ENCODE results near the gene ELN.

The ELN gene

DNA sequence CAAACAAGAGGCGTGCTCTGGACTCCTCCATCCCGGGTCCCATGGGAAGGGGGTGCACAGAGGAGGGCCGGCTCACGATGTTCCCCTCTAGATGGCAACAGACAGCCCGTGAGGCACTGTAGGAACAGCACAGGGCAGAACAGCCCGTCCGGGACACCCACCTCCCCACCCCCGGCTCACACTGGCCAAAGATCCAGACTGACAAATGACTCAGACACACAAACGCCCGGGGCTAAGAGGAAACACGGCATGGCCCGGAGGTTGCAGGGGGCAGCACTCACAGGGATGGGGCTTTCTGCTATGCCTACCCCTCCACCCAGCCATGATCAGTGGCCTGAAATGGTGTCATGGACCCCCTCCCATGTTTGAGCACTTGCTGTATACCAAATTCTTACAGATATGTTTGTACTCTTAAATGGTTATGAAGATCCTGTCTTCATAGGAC is 4.9 kb upstream of the ELN start:
- DNase-seq (ENCODE audit: low read depth in 2 of 2) = no peak

DNA sequence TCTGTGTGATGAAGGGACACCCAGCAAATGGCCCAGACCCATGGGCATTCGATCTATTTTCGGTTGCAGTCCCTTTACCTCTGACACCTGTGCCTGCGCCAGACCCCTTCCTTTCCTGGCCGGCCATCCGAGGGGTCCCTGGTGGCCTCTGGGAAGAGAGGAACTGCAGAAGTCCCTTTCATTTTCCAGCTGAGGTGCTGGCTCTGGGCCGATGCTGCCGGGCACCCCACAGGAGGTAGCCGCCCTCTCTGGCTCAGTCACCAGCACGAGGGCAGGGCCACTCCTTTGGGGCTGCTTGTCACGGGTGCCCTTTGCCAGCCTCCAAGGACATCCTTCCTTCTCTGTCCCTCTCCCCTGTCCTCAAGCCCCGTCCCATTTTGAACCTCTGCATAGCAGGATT is 4.2 kb upstream of the ELN start:
- no peak for DNase-seq (ENCODE audit: low read depth in 2 of 2)

DNA sequence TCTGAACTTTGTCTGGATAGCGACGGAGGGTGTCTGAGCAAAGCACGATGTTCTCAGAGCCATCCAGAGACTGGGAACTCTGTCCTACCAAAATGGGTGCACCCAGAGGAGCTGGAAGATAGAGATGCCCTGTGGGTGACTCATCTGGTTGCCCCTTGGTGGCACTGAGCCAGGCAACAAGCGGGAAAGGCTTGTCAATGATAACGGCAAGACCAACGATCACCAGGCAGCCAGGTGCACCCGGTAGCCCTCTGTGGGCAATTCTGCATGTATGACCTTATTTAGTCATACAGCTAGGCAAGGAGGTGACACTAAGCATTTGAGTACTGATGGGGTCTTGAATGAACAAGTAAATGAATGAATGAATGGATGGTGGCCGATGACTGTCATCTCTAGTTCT is 2.8 kb upstream of the ELN start:
- DNase-seq (ENCODE audit: low read depth in 2 of 2) = no peak

DNA sequence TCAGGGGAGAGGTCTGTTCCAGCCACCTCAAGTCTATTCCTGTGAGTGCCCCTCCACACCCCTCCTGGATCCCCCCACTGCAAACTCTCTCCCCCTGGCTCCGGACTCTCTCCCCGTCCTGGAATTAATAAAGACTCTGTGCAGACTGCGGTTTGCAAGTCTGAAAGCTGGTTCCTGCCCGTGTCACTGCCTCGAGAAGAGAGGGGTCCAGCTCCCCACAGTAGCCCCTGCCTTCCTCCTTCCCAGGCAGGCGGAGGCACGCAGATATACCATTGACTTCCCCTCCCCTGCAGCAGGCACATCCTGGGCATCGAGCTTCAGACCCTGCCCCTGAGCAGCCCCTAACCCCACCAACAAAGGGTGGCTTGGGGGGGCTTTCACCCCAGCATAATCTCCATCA is 2.2 kb upstream of the ELN start:
- DNase-seq (ENCODE audit: low read depth in 2 of 2) = no peak

DNA sequence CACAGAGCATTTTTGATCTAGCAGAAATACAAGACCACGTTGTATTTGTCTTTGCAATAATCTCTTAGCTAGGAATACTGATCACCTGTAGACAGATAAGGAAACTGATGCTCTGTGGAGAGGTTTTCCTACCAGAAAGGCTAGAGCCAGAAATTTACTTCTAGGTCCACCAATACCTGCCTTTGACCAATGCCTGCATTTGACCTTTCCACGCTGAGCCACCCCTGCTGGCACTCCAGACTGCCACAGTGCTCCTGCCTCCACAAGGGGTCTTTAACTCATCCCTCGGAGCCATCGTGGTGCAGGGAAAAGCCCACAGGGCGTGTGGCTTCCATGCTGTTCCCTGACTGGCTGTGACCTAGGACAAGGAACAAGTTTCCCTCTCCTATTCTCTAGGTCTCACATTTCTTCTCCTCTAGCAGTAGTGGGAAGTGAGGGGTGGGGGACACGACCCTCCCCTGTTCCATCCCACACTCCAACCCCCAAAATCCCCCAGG is 1.5 kb upstream of the ELN start:
- DNase-seq (ENCODE audit: low read depth in 2 of 2) = no peak

DNA sequence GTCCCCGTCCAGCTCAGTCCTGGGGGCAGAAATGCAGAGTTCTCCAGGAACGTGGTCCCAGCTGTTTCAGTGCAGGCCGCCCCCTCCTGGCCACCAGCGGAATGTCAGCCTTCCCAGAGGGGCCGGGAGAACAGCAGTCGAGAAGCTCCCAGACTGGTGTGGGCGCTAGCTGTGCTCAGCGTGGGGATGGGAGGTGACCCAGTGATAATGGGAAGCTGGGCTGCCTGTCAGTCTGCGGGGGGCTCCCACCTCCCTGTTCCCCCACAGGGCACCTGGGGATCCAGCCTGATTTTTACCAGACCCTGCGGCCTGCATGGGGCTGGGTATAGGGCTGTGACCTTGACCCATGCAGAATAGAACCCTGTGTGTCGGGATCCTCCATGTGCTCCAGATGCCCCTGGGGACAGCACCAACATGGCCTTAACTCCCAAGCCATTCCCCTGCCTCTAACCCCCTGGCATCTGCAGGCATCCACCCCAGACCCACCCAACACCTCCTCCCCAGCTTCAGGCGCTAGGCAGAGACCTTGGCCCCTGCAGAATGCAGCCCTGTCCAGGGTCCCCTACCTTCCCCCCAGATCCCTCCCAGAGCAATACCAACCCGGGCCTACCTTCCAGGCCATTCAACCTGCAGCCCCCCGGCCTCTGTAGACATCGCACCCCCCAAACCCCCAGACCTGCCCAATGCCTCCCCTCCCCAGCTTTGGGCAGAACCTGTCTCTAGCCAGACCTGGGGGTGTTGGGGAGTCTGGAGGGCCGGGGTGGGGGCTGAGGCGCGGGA is 880 bp upstream of the ELN start:
- peak; percentile 19 to 41 for DNase-seq (ENCODE audit: low read depth in 2 of 2)

DNA sequence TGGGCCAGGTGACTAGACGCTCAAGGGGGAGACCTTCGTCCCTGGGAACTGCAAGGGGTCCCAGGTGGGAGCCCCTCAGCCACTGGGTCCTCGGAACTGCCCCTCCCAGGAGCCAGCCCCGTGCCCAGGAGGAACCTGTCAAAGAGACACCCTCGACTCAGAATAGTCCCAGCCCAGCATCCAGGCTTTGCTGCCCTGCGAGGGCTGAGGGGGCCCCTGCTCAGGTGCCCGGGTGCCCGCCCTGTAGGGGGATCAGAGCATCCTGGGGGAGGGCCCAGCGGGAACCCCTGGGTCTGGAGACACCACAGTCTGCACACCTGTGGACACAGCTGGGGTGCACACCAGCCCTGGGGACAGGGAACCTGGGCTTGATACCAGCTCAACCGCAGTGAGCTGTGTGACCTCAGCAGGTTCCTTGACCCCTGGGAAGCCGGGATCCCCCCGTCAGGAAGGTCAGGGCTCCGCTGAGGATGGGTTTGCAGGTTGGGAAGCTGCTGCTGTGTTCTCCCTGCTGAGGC is 407 bp downstream of the ELN start:
- DNase-seq (ENCODE audit: low read depth in 2 of 2) = no peak

DNA sequence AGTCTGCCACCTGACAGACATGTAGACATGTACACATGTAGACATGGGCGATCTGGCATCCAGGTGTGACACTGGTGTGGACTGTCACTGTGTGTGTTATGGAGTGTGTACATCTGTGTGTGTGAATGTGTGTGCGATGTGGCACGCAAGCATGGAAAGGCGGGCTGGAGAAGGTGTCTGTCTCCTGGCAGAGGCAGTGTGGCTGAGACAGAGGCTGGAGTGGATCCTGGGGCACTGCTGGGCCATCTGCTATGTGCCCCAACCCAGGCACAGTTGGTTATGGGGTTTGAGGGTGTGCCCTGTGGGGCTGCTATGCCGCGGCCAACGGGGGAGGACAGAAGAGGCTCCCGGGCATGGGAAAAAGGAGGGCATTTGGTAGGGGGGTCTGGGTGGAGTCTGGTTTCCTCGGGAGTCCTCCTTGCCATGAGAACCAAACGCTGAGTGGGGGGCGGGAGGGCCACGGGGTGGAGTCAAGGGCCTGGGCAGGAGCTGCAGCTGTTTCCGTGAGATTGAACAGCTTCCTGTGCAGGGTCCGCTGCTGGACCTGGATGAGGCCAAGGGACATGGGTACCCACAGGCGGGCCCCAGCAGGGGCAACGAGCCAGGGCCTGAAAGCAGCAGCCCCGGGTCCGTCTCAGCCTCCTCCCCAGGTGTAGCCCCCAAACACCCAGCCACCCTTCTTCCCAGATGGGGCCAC is 1.3 kb downstream of the ELN start:
- no peak for DNase-seq (ENCODE audit: low read depth in 2 of 2)

DNA sequence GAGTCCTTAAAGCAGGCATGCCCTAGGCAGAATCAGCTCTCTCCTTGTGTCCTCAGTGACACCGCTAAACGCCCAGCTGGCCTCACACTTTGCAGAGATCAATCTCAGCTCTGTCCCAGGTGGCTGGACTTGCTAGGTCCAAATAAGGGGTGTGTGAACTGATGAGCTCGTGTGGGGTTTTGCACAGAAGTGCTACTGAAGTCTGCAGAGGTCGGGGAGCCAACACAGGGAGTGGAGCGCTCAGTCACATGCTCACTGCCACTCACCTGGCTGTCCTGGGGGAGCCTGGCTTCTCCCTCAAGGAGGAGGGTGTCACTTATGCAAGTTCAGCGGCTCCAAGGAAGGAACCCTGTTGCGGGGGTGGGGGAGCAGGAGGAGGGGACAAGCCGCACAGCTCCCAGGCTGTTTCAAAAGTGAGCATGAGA is 2.0 kb downstream of the ELN start:
- no peak for DNase-seq (ENCODE audit: low read depth in 2 of 2)

DNA sequence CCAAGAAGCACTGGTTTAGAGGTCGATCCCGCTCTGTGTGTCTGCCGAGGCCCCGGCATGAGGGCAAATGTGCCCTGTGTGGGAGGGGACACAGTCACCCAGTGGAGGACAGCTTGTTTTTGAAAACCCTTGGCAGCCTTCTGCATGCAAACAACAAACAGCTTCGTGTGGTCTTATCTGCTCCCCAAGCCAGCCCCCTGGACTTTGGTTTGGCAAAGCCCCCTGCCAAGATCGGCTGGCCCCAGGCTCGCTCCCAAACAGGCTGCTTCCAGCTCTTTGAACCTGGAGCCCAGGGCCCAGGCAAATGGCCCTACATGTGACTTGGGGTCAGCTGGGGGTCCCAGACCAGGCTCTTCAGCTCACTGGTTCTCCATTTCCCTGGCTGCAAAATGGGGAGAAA is 2.9 kb downstream of the ELN start:
- DNase-seq (ENCODE audit: low read depth in 2 of 2) = no peak

DNA sequence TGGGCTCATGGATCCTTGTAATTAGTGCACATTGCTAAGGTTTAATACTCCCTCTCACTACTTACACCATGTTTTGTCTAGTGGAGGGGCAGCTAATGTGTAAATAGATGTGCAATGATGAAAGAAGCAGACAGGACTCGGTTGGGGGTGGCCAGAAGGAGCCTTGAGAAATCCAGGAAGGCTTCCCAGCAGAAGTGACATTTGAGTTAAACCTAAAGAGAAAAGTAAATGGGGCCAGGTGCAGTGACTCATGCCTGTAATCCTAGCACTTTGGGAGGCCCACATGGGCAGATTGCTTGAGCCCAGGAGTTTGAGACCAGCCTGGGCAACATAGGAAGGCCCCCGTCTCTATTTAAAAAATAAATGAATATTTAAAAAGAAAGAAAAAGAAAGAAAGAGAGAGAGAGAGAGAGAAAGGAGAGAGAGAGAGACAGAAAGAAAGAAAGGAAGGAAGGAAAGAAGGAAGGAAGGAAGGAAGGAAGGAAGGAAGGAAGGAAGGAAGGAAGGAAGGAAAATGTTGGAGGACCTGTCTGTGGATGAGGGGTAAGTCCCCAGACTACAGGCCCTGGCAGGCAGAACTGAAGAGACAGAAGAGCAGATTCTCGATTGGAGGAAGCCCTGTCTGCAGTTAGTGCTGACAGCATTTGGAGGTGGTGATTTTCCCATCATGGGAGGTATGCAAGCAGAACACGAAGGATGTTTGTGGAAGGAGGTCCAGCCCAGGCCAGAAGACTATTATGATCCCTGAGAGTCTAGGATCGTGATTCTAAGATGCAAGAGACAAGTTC is 3.6 kb downstream of the ELN start:
- no peak for DNase-seq (ENCODE audit: low read depth in 2 of 2)

DNA sequence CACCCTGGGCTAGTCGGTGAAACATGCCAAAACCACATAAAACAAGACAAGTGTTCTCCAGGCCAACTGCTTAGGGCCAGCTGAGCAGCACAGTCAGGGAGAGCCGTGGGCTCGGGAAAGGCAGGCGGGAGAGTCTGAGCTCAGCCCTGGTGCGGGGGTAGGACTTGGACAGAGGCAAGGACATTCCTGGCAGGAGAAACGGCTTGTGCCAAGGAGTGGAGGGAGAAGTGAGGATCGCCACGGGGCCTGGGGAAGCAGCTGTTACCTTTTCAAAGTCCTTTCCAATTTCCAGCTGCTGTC is 4.2 kb downstream of the ELN start:
- DNase-seq (ENCODE audit: low read depth in 2 of 2) = no peak

DNA sequence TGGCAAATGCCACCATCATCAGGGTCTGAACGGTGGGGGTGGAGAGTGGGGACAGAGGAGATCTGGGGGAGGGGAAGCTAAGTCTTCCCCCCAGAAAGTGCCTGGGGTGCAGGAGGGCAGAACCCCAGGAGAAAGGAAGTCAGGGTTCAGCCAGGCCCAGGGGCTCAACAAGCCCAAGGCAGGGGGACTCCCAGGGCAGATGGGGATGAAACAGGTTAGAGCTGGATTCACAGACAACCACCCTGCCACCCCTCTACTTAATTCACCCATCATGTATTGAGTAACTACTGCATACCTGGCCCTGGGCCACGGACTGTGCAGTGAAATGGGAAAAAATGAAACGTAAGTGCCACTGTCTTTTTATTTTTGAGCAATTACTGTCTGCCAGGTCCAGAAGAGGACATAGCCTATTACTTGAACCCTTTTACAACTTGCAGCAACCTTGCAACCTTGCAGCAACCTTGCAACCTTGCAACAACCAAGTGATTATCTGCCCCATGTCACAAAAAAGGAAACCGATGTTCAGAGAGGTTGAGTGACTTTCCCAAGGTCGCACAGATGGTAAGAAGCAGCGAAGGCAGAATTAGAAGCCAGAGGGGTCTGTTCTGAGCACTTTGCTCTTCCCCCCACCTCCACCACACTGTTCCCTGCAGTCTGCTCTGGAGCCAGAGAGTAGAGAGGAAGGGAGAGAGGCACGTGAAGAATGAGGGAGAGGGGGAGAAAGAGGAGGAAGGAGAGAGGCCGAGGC is 4.8 kb downstream of the ELN start:
- no peak for DNase-seq (ENCODE audit: low read depth in 2 of 2)

DNA sequence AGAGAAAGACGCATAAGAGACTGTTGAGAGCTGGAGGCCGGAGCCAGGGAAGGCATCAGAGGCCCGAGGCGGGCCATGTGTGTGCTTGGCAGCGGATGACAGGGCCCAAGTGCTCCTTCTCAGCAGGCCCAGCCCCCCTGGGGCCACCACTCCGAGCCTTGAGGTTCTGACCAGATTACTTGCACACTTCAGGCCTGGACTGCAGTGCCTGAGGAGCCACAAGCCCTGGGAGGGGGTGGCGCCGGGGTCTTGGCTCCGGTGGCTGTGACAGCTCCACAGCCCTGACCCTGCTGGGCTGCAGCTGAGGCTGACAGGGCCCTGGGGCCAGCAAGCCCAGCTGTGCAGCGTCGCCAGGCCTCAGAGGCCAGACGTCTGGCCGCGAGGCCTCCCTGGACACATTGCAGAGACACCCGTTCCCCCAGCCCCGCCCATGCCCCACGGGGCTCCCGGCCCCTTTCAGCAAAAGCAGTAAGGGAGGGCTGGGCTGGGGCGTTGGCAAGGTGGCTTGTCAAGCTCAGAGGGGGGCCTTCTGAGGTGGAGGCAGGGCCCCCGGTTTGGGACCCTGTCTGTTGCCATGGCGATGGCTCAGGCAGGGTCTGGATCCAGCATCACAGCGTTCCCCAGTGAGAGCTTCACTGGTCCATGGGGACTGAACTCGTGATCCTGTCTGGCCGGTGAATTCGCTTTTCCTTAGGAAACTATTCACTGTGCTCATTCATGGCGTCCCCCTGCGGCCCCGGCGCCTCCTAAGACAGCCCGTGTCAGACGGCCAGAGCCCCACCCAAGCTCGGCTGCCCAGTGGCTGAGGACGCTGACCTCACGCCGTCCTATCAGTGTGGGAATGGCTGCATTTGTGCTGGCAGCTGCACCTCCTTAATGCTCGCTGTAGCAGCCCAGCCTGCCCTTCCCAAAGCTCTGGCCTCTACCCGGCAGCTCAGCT is 5.7 kb downstream of the ELN start:
- DNase-seq (ENCODE audit: low read depth in 2 of 2) = no peak

DNA sequence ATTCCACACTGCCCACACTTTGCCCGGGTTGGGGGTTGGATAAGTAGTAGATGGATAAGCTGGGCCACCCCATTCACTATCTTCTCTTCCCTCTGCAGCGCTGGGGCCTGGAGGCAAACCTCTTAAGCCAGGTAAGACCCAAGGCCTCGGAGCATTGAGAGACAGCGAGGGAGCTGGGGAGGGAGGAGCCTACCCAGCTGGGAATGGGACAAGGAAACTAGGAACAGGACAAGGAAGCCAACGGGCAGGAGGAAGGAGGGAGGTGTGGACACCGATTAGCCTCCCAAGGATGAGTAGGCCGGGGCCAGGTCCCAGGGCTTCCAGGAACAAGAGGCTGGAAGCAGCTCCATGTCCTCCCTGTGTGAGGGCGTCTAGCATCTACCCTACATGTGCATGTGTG is 9.6 kb downstream of the ELN start:
- DNase-seq (ENCODE audit: low read depth in 2 of 2) = no peak

DNA sequence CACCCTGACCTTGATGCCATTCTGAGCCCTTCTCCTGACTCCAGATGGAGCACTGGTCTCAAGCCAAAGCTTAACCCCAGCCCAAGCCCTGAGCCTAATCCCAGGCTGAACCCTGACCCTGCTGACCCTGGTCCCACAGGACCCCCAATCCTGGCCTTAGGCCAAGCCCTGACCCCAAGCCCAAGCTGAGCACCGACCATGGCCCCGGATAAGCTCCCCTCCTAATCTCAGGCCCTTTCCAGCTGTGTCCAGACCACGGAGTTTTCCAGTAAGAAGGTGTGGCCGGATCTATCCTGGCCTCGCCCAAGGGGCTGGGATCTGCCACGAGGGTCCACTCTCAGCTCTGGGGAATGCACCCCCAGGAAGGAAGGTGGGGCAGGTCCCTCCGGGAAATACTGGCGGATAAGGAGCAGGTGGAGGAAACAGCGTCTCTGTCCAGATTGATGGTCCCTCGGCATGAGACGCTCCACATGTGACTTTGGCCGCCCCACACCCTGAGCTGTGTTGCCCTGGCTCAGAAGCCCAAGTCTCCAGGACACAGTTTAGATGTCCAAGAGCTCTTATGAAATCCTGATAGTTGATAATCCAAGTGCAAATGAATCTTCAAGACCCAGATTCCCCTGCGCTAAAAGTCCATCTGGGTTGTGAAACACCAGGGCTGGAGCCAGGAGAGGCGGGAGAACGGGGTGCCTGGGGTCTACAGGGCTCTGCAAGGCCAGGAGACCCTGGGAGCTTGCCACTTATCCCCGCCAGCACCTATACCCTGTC is 10.4 kb downstream of the ELN start:
- no peak for DNase-seq (ENCODE audit: low read depth in 2 of 2)

DNA sequence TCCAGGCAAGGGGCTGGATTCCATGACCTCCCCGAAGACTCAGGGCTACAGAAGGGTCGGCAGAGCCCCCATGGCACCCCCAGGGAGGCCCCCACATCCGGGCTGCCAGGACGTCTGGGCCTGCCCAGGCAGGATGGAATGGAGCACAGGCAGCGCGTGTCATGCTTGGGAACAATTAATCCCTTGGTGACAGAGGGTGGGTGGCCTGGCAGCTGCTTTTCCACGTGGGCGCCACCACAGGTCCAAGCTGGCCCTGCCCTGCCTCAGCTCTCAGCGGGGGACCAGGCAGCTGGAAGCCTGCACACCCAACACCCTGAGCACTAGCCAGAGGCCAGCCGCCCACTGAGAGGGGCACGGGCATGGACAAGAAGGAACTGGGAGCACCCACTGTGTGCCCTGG is 11.4 kb downstream of the ELN start:
- DNase-seq (ENCODE audit: low read depth in 2 of 2) = no peak

DNA sequence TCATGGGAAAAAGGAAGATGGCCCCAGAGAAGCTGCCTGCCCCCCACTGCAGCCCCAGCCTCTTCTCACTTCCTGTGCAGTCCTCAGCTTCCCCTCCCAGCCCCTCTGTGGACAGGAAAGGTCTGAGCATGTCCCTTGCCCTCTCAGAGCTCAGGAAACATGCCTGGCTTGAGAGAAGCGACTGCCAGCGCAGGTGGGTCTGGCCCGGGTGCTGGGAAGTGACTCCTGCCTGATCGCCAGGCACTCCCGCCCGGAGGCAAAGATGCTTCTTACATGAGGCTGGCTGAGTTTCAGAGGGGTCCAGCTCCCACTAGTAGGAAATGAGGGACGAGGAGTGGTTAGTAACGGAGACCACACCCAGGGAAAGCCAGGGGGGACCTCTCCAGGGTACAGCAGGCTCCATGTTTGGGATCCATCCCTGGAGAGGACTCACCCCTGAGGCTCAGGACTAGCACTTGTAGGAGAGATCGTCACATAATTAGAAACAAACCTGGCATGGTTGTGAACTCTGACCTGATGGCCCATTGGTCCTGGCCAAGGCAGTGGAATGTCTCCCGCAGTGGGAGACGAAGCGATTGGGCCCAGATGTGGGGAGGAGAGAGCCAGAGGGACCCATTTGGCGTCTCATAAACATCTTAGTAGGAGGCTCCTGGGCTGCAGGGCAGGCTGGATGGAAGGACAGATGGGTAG is 12.3 kb downstream of the ELN start:
- no peak for DNase-seq (ENCODE audit: low read depth in 2 of 2)

DNA sequence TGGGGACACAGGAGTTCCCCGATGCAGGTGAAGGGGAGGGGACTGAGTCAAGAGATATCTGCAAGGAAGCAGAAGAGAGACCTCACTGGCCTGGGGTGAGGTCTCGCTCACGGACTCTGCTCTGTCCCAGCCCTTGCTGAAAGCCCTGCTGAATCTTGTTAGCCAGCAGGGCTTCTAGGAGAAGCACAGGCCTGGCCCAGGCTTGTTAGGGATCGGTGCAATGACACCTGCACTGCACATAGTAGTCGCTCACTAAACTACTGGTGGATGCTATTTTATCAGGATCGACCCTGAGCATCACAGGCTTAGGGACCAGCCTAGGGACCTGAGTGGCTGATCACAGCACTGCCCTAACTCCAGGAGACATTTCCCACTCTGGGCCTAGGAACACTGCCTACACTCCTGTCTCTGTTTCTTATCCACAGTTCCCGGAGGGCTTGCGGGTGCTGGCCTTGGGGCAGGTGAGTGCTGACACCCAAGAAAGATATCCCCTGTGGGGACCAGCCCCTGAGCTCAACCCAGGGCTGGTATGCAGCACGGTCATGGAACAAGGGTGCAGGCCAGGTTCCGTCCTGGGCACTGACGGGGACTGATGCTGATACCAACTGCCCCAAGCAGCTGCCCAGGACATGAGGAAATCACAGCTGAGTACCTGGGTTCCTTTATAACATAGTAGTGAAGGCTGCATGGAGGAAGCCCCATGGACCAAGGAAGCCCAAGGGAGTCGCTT is 13.0 kb downstream of the ELN start:
- DNase-seq (ENCODE audit: low read depth in 2 of 2) = no peak
